GM12878 (cell line): ENCODE measurements around the gene CANT1. TPM values are rescaled to one million over a fixed set of nuclear protein-coding genes. Genes with fewer than 3 reads are reported as not detected.
"Not testable (repeated sequence)": the region's sequence is repeated elsewhere in the genome, so short reads cannot be mapped to it uniquely, and the experiment has no call there.

Experiments
- ATAC-seq: fragments of 200-7000 bp; cut with Tn5 transposase; 3 replicates; pipeline ENCODE4 v1.9.1; 2020; ENCODE audit warnings: mild to moderate bottlenecking, moderate library complexity
- BruUV-seq: library from RNA; stranded (reverse); fragments of 400-500 nt; replicated peaks from 2 replicates; lab custom pipeline; 2021; lab: Mats Ljungman, UMichigan
- CTCF ChIA-PET: fragments of 300-600 bp; sonication (Branson Sonifier 250); formaldehyde crosslinking; extraction: SDS; loops from one replicate; lab custom pipeline; 2021; ENCODE audit warnings: inconsistent platforms; lab: Yijun Ruan, JAX
- POLR2A ChIA-PET: fragments of 350-600 bp; formaldehyde crosslinking; extraction: SDS; loops from one replicate; lab custom pipeline; 2021; ENCODE audit warnings: inconsistent platforms; lab: Charles Lee
- RAD21 ChIA-PET: fragments of 300-600 bp; sonication (Branson Sonifier 250); formaldehyde crosslinking; loops from one replicate; lab custom pipeline; 2023; ENCODE audit warnings: antibody characterized with exemption; ENCODE audit not compliant: unreplicated experiment; lab: Charles Lee
- SMC1A ChIA-PET: fragments of 300-600 bp; sonication (Branson Sonifier 250); formaldehyde crosslinking; loops from one replicate; lab custom pipeline; 2023; ENCODE audit not compliant: unreplicated experiment, uncharacterized antibody; lab: Charles Lee
- DNase-seq: peaks from one replicate; pipeline ENCODE4 v3.0.0-alpha.2; 2011; ENCODE audit warnings: low read depth, low spot score
- FAIRE-seq: peaks from 3 replicates; lab custom pipeline; 2011; peaks lifted over from hg19 to GRCh38; lab: Jason Lieb, UNC
- H2AFZ ChIP-seq: 2 replicates; pipeline ENCODE4 v1.6.0; 2011; ENCODE audit warnings: low read depth, low read length, control low read depth; ENCODE audit not compliant: control insufficient read depth
- H3K27ac ChIP-seq: 2 replicates; pipeline ENCODE4 v1.5.1; 2011; ENCODE audit warnings: control low read depth; ENCODE audit not compliant: control insufficient read depth, insufficient read depth
- H3K27me3 ChIP-seq, 2 experiments: replicated peaks in 1 of 2; 2 replicates each; pipeline versions ENCODE4 v1.6.0 to v1.6.1; 2011; ENCODE audit warnings: low read length in 1 of 2; ENCODE audit not compliant: control insufficient read depth in 2 of 2, insufficient read depth in 2 of 2
- H3K36me3 ChIP-seq, 2 experiments: 2 replicates each; pipeline ENCODE4 v1.5.1; 2011; ENCODE audit warnings: low read length in 1 of 2; ENCODE audit not compliant: control insufficient read depth in 2 of 2, insufficient read depth in 2 of 2
- H3K4me1 ChIP-seq: 2 replicates; pipeline ENCODE4 v1.6.1; 2011; ENCODE audit warnings: mild to moderate bottlenecking, low read length, moderate library complexity, mixed read lengths; ENCODE audit not compliant: control insufficient read depth, insufficient read depth
- H3K4me2 ChIP-seq: 2 replicates; pipeline ENCODE4 v1.6.0; 2011; ENCODE audit warnings: control low read depth; ENCODE audit not compliant: control insufficient read depth, insufficient read depth
- H3K4me3 ChIP-seq: fragments of 200-600 bp; sonication (generic); 2 replicates; pipeline ENCODE4 v1.5.1; 2016
- H3K79me2 ChIP-seq: 2 replicates; pipeline ENCODE4 v1.6.0; 2011; ENCODE audit warnings: low read length; ENCODE audit not compliant: control insufficient read depth, insufficient read depth
- H3K9ac ChIP-seq: 2 replicates; pipeline ENCODE4 v1.8.0; 2011; ENCODE audit warnings: low read length, control low read depth, mixed read lengths; ENCODE audit not compliant: control insufficient read depth, insufficient read depth
- H3K9me3 ChIP-seq: replicated peaks from 3 replicates; pipeline ENCODE4 v1.5.1; 2011; ENCODE audit warnings: mild to moderate bottlenecking, low read length; ENCODE audit not compliant: control insufficient read depth, insufficient read depth
- H4K20me1 ChIP-seq: 2 replicates; pipeline ENCODE4 v1.6.0; 2011; ENCODE audit not compliant: control insufficient read depth, insufficient read depth
- BCL11A ChIP-seq: IDR thresholded peaks from 2 replicates; pipeline ENCODE4 v1.6.1; 2011; ENCODE audit warnings: low read depth, low read length
- CHD2 ChIP-seq: IDR thresholded peaks from 2 replicates; pipeline ENCODE4 v1.6.1; 2011; ENCODE audit warnings: low read depth, low read length, improper control_type of control experiment, borderline replicate concordance
- CHD4 ChIP-seq: fragments of 200-600 bp; sonication (generic); IDR thresholded peaks from 2 replicates; pipeline ENCODE4 v1.6.1; 2016; ENCODE audit warnings: mild to moderate bottlenecking
- EP300 ChIP-seq, 2 experiments: fragments of 150-350 bp in 1 of 2; IDR thresholded peaks; 2 replicates each; pipeline ENCODE4 v1.6.1; 2011 to 2012; ENCODE audit warnings: low read depth in 2 of 2, low read length in 2 of 2, borderline replicate concordance in 1 of 2, improper control_type of control experiment in 1 of 2, inconsistent platforms in 1 of 2; ENCODE audit not compliant: control insufficient read depth in 1 of 2
- ETV6 ChIP-seq, 2 experiments: fragments of 450-650 bp in 1 of 2; IDR thresholded peaks in 1 of 2; conservative IDR thresholded peaks in 1 of 2; 2 replicates each; pipeline ENCODE4 v1.6.1; 2014; ENCODE audit warnings: antibody characterized with exemption in 1 of 2, borderline replicate concordance in 1 of 2, low read depth in 1 of 2, mild to moderate bottlenecking in 1 of 2, moderate library complexity in 1 of 2
- FOXK2 ChIP-seq: fragments of 450-650 bp; IDR thresholded peaks from 2 replicates; pipeline ENCODE4 v1.6.1; 2017; ENCODE audit warnings: mild to moderate bottlenecking, moderate library complexity
- MTA2 ChIP-seq: fragments of 450-650 bp; IDR thresholded peaks from 2 replicates; pipeline ENCODE4 v1.6.1; 2016; ENCODE audit warnings: low read depth, mild to moderate bottlenecking, moderate library complexity
- MYB ChIP-seq: fragments of 150-350 bp; IDR thresholded peaks from 2 replicates; pipeline ENCODE4 v1.6.1; 2014; ENCODE audit warnings: mild to moderate bottlenecking, low read depth, low read length, borderline replicate concordance
- NR2C2 ChIP-seq: IDR thresholded peaks from 2 replicates; pipeline ENCODE4 v1.6.1; 2011; ENCODE audit warnings: borderline replicate concordance, low read depth; ENCODE audit not compliant: control insufficient read depth, insufficient read length
- TBL1XR1 ChIP-seq: IDR thresholded peaks from 2 replicates; pipeline ENCODE4 v1.6.1; 2012; ENCODE audit warnings: low read depth, low read length, improper control_type of control experiment
- WGBS: methylation state at CpG from one replicate; pipeline ENCODE4 v1.1.6; 2016; ENCODE audit warnings: low lambda C conversion rate; ENCODE audit not compliant: insufficient replicate concordance, insufficient coverage; ENCODE audit errors: missing lambda C conversion rate; 5-methylcytosine and 5-hydroxymethylcytosine counted together
- in situ Hi-C: fragments of 300-500 bp; cut with MboI; formaldehyde crosslinking; loops from 9 replicates; pipeline ENCODE4 v1.14.3; 2018; ENCODE audit warnings: mixed read lengths
- intact Hi-C: fragments of 100-400 bp; cut with micrococcal nuclease; formaldehyde crosslinking; loops from one replicate; pipeline ENCODE4 v1.14.2; 2022; ENCODE audit not compliant: unreplicated experiment
- polyA plus RNA-seq, 11 experiments: library from polyadenylated mRNA; depleted of rRNA in 4 of 11; unstranded in 6 of 11; stranded (reverse) in 5 of 11; fragments of >200 nt; fragmentation: Nextera tagmentation in 4 of 11; fragmentation: Illumina TruSeq in 1 of 11; extraction: Ambion mirVana in 4 of 11; extraction: Trizol in 1 of 11; gene quantifications; 1 replicate in 1 of 11; 2 replicates in 10 of 11; pipeline versions ENCODE4 v1.2.1 to v1.2.3, GENCODE V29; 2011 to 2016; ENCODE audit warnings: inconsistent platforms in 2 of 11, missing spikeins in 2 of 11, low read depth in 1 of 11
- total RNA-seq, 4 experiments: library from RNA; depleted of rRNA in 3 of 4; stranded (reverse); fragments of >200 nt in 3 of 4; fragmentation: Illumina TruSeq in 1 of 4; extraction: Trizol in 1 of 4; gene quantifications; 2 replicates each; pipeline versions ENCODE4 v1.2.1 to v1.2.3, GENCODE V29; 2013 to 2021
- TF ChIP-seq, protein P1 (sequence below): fragments of 450-650 bp; IDR thresholded peaks from 2 replicates; pipeline ENCODE4 v1.6.1; 2017; ENCODE audit warnings: mild to moderate bottlenecking
- TF ChIP-seq, protein P2 (sequence below): IDR thresholded peaks from 2 replicates; pipeline ENCODE4 v1.6.1; 2012; ENCODE audit warnings: low read depth, low read length, improper control_type of control experiment

The CANT1 gene
- total and polyA plus RNA-seq, 10 of the 15 experiments (the other 5 are each of a cell fraction or from before 2014, with no cell fraction given): 2.2 to 59.2 (median 20.2) TPM

DNA sequence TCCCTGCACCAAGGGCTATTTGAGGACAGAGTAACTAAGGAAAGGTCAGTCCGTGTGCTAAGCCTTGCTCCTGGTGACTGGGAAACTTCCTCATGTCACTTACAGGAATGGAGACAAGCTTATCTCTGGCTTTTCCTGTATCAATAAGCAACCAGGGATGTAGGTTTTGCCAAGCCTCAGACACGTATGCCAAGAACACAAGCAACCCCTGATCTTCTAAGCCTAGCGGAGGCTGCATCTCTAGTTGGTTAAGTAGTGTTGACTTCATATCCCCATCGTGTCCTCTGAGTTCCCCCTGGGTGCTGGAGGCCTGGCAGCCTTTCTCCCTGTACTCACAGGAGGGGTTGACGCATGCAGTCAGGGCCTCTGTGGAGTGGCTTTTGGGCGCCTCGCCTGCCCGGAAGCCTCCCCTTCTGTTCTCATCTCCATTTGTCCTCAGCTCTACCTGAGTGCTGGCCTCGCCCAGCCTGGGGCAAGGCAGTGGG, 13.0 kb upstream of the CANT1 start (continued):
- TF ChIP-seq ETV6 (conservative IDR thresholded peaks at IDR 0.05 in 1 of 2, IDR thresholded peaks at IDR 0.05 in 1 of 2; ENCODE audit: borderline replicate concordance in 1 of 2, low read depth in 1 of 2) (no peak), EP300 (IDR thresholded peaks at IDR 0.05; ENCODE audit: borderline replicate concordance in 1 of 2, control insufficient read depth in 1 of 2, low read depth in 2 of 2, low read length in 2 of 2) (no peak)

DNA sequence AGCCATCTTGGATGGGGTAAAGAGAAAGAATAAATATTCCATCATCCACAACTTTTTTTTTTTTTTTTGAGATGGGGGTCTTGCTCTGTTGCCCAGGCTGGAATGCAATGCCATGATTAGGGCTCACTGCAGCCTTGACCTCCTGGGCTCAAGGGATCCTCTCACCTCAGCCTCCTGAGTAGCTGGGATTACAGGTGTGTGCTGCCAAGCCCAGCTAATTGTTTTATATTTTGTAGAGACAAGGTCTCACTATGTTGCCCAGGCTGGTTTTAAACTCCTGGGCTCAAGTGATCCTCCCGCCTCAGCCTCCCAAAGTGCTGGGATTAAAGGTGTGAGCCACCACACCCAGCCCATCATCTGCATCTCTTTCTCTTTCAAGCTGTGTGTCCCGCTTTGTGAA, 12.4 kb upstream of the CANT1 start:
- H2AFZ ChIP-seq, POLR2A ChIA-PET, intact Hi-C loops, in situ Hi-C loops, RAD21 ChIA-PET, H3K4me2 ChIP-seq, H3K79me2 ChIP-seq, H3K27ac ChIP-seq, H3K9ac ChIP-seq, ATAC-seq, SMC1A ChIA-PET, FAIRE-seq, H3K4me1 ChIP-seq, BruUV-seq, H4K20me1 ChIP-seq, DNase-seq, H3K36me3 ChIP-seq, H3K9me3 ChIP-seq, H3K4me3 ChIP-seq: not testable (repeated sequence)
- H3K27me3 ChIP-seq: peaks cover 18 to 20% of the 10 kb centered on the region in 2 experiments
- CTCF ChIA-PET: interaction anchor here (1.0 to 1.6 kb wide), 5 partner anchors 11 to 61 kb away, joined by 3 to 5 read pairs (median 4); no protein-coding TSS in a partner anchor
- 59% methylated on average over 2 of the region's 2 CpGs for WGBS

DNA sequence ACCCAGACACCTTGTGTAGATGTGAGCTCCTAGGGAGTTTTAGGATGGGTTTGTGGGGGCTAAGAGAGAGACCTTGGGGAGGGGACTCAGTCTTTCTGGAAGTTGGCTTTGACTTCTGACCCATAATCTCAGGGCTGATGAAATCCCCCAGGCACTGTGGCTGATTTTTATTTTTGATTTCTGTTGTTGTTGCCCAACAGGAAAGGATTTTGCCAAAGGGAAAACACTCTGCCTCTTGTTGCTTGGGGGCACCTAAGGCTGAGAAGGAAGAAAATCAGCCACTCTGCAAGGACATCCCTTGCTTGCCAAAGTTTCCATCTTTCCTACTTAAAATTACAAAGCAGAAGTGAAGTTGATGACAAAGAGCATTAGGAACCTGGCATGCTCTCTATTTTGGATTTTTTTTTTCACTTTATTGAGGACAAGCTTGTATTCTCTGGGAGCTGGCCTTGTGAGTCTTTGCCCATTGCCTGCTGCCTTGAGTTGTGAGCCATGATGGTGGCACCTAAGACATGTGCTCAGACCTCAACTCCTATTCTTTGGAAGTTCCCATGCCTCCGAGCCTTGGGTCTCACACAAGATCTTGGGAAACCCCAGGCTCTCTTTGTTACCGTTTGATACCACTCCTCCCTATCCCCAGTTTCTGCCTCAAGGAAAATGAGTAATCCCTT, 11.2 kb upstream of the CANT1 start:
- no peak overlapping the region for H3K4me3 ChIP-seq
- POLR2A ChIA-PET: no interaction called here
- no peak overlapping the region for H2AFZ ChIP-seq
- in situ Hi-C loops (no loop called here), intact Hi-C loops (no loop called here)
- no peak overlapping the region for H3K9ac ChIP-seq
- no peaks in the 10 kb centered on the region for H3K9me3 ChIP-seq
- no peak overlapping the region for H3K4me2 ChIP-seq
- H3K27ac ChIP-seq: no peak overlapping the region
- 0% methylated on average over 2 of the region's 2 CpGs for WGBS
- FAIRE-seq (no peak), DNase-seq (no peak), ATAC-seq (no peak)
- no peaks in the 10 kb centered on the region for H3K4me1 ChIP-seq
- H3K36me3 ChIP-seq: no peaks in the 10 kb centered on the region
- RAD21 ChIA-PET: interaction anchor here (0.6 to 0.7 kb wide), 2 partner anchors 11 to 21 kb away, joined by 3 read pairs; partner anchors contain the start of gene CANT1
- no peaks in the 10 kb centered on the region for H4K20me1 ChIP-seq
- peaks cover 18 to 20% of the 10 kb centered on the region in 2 experiments for H3K27me3 ChIP-seq
- CTCF ChIA-PET: interaction anchor here (0.9 to 1.4 kb wide), 4 partner anchors 9 to 25 kb away, joined by 3 to 5 read pairs (median 4); no protein-coding TSS in a partner anchor
- no TSS peak for BruUV-seq
- no peaks in the 10 kb centered on the region for H3K79me2 ChIP-seq
- SMC1A ChIA-PET: no interaction called here
- TF ChIP-seq CHD2 (no peak), MYB (no peak), TBL1XR1 (no peak), BCL11A (no peak), CHD4 (no peak), MTA2 (no peak), FOXK2 (no peak), NR2C2 (no peak)
- TF ChIP-seq, protein P1, sequence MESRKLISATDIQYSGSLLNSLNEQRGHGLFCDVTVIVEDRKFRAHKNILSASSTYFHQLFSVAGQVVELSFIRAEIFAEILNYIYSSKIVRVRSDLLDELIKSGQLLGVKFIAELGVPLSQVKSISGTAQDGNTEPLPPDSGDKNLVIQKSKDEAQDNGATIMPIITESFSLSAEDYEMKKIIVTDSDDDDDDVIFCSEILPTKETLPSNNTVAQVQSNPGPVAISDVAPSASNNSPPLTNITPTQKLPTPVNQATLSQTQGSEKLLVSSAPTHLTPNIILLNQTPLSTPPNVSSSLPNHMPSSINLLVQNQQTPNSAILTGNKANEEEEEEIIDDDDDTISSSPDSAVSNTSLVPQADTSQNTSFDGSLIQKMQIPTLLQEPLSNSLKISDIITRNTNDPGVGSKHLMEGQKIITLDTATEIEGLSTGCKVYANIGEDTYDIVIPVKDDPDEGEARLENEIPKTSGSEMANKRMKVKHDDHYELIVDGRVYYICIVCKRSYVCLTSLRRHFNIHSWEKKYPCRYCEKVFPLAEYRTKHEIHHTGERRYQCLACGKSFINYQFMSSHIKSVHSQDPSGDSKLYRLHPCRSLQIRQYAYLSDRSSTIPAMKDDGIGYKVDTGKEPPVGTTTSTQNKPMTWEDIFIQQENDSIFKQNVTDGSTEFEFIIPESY: no peak
- TF ChIP-seq, protein P2, sequence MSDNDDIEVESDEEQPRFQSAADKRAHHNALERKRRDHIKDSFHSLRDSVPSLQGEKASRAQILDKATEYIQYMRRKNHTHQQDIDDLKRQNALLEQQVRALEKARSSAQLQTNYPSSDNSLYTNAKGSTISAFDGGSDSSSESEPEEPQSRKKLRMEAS: no peak
